Measurements from ENCODE around the gene LRRC32. TPM values are rescaled to one million over a fixed set of nuclear protein-coding genes. Genes with fewer than 3 reads are reported as not detected.

Gene LRRC32
- total and polyA plus RNA-seq, 10 of the 15 experiments (the other 5 are each of a cell fraction or from before 2014, with no cell fraction given) = 0.56 to 20.8 (median 7.4) TPM

GRCh38 chr11:76691655-76692054, 21.1 kb upstream of the LRRC32 start:
- Histone ChIP-seq H3K4me1 (ENCODE audit: control insufficient read depth, insufficient read depth, low read length) (peaks cover 4% of the 10 kb centered on the region), H3K36me3 (ENCODE audit: control insufficient read depth in 2 of 2, insufficient read depth in 2 of 2, low read length in 1 of 2) (no peaks in the 10 kb centered on the region), H3K27ac (ENCODE audit: control insufficient read depth, insufficient read depth) (no peak overlapping the region), H3K9me3 (replicated peaks; ENCODE audit: control insufficient read depth, insufficient read depth, low read length) (no peaks in the 10 kb centered on the region), H3K27me3 (replicated peaks in 1 of 2; ENCODE audit: control insufficient read depth in 2 of 2, insufficient read depth in 2 of 2, low read length in 1 of 2) (peaks cover 0 to 9% of the 10 kb centered on the region in 2 experiments; a peak in 1 of 4 replicates), H2AFZ (ENCODE audit: control insufficient read depth, low read depth, low read length) (no peak overlapping the region), H3K4me2 (ENCODE audit: control insufficient read depth, insufficient read depth) (no peak overlapping the region), H3K9ac (ENCODE audit: control insufficient read depth, insufficient read depth, low read length) (no peak overlapping the region), H4K20me1 (ENCODE audit: control insufficient read depth, insufficient read depth) (no peaks in the 10 kb centered on the region; the same call in 1 of the 2 replicates), H3K4me3 (no peak overlapping the region), H3K79me2 (ENCODE audit: control insufficient read depth, insufficient read depth, low read length) (no peaks in the 10 kb centered on the region)
- FAIRE-seq (no peak), ATAC-seq (no peak), DNase-seq (ENCODE audit: low read depth, low spot score) (no peak)
- TF ChIP-seq KAT2A (conservative IDR thresholded peaks at IDR 0.05; ENCODE audit: control insufficient read depth, low read depth, low read length) = no peak
- TF ChIP-seq ZNF592 (IDR thresholded peaks at IDR 0.05) = no peak
- TF ChIP-seq EP300 (IDR thresholded peaks at IDR 0.05; ENCODE audit: borderline replicate concordance in 1 of 2, control insufficient read depth in 1 of 2, low read depth in 2 of 2, low read length in 2 of 2) = no peak
- TF ChIP-seq TAF1 (IDR thresholded peaks at IDR 0.05; ENCODE audit: borderline replicate concordance, low read depth, low read length) = no peak
- no peak for TF ChIP-seq BMI1 (IDR thresholded peaks at IDR 0.05; ENCODE audit: borderline replicate concordance)
- TF ChIP-seq REST (IDR thresholded peaks at IDR 0.05; ENCODE audit: low read depth, low read length) = no peak
- no peak for TF ChIP-seq ASH2L (IDR thresholded peaks at IDR 0.05; ENCODE audit: borderline replicate concordance, low read depth)
- no peak for TF ChIP-seq POLR2A (IDR thresholded peaks at IDR 0.05; ENCODE audit: low read depth, low read length)
- no peak for TF ChIP-seq CEBPB (IDR thresholded peaks at IDR 0.05; ENCODE audit: borderline replicate concordance in 1 of 2, low read depth in 2 of 2, low read length in 2 of 2)
- no peak for TF ChIP-seq NR2F1 (conservative IDR thresholded peaks at IDR 0.05)
- TF ChIP-seq RELA (IDR thresholded peaks at IDR 0.05; ENCODE audit: borderline replicate concordance, partially characterized antibody) = no peak
- no peak for TF ChIP-seq ZBTB11 (CRISPR knock-in tag; IDR thresholded peaks at IDR 0.05)
- TF ChIP-seq ZSCAN29 (IDR thresholded peaks at IDR 0.05) = no peak
- ChIA-PET SMC1A (ENCODE audit: uncharacterized antibody, unreplicated experiment) (interaction anchor here (0.8 kb wide), 1 partner anchor 15 kb away, joined by 4 read pairs; no protein-coding TSS in a partner anchor), RAD21 (ENCODE audit: unreplicated experiment) (interaction anchor here (1.3 kb wide), 1 partner anchor 10 kb away, joined by 3 read pairs; no protein-coding TSS in a partner anchor), CTCF (interaction anchor here (1.1 to 1.4 kb wide), 2 partner anchors 30 to 93 kb away, joined by 3 to 4 read pairs; no protein-coding TSS in a partner anchor), POLR2A (no interaction called here)
- no TSS peak for BruUV-seq (replicated peaks)
- in situ Hi-C loops (cut with MboI) (no loop called here), intact Hi-C loops (cut with micrococcal nuclease; ENCODE audit: unreplicated experiment) (no loop called here)
- 0% methylated on average over 1 of the region's 1 CpG for WGBS (ENCODE audit: insufficient coverage, insufficient replicate concordance, low lambda C conversion rate, missing lambda C conversion rate)
